ENCODE measurements around the gene KIF1A. TPM values are rescaled to one million over a fixed set of nuclear protein-coding genes. Genes with fewer than 3 reads are reported as not detected.

KIF1A gene
- total RNA-seq, 1 donor from 2014 or later = 48.9 TPM

DNA sequence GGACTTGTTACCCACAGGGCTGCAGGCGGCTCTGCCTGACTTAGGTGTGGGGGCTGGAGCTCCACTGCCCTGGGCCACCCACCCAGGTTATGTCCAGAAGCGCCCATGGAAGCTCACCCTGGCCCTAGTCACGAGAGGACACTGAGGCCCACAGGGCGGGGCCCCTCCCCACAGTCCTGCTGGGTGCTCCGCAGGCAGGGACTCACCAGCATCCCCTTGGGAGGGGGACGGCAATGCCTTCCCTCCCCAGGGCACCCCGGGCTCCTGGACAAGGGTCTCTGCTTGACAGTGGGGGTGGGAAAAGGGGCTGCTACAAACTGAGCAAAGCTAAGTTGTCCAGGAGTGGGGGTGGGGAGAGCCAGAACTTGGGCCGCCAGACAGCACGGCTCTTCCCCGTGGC lies 67.8 kb downstream of the KIF1A start:
- no peak for TF ChIP-seq CTCF (IDR thresholded peaks at IDR 0.05; ENCODE audit: unreplicated experiment)
- no peak overlapping the region for H3K27ac Mint-ChIP-seq
- H3K4me3 Mint-ChIP-seq = no peak overlapping the region
- peaks cover 3% of the 10 kb centered on the region for H3K4me1 Mint-ChIP-seq
- H3K27me3 Mint-ChIP-seq (ENCODE audit: low read depth) = no peaks in the 10 kb centered on the region
- DNase-seq (ENCODE audit: low spot score in 2 of 2, unreplicated experiment in 2 of 2) = no peak
- no peaks in the 10 kb centered on the region for H3K9me3 Mint-ChIP-seq
- H3K36me3 Mint-ChIP-seq = no peaks in the 10 kb centered on the region

- no peaks in the 10 kb centered on the region for H3K27me3 Mint-ChIP-seq (ENCODE audit: low read depth)
- H3K27ac Mint-ChIP-seq = no peak overlapping the region
- DNase-seq (ENCODE audit: low spot score in 2 of 2, unreplicated experiment in 2 of 2) = no peak
- H3K9me3 Mint-ChIP-seq = no peaks in the 10 kb centered on the region
- TF ChIP-seq CTCF (IDR thresholded peaks at IDR 0.05; ENCODE audit: unreplicated experiment) = no peak
- H3K4me1 Mint-ChIP-seq = peaks cover 3% of the 10 kb centered on the region
- H3K4me3 Mint-ChIP-seq = no peak overlapping the region
- H3K36me3 Mint-ChIP-seq = no peaks in the 10 kb centered on the region
Observed at GRCh38 chr2:240750409-240750808, 69.6 kb downstream of the KIF1A start.

DNA sequence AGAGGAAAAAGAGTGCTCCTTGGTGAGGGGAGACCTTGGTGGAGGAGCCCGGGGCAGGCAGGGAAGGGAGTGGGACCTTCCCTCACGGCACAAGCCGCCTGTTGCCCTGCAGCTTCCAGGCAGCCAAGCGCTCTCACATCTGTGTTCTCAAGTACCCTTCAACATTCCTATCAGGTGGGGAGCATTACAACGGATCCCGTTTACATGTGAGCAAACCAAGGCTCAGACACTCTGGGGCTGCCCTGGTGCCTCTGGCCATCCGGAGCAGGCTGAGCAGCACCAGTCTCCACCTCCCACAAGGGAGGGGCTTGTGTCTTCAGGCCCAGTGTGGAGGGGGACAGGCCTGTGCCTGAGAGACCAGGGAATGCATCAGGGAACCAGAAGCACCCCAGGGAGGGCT lies 70.5 kb downstream of the KIF1A start:
- Mint-ChIP-seq H3K27ac (no peak overlapping the region), H3K36me3 (no peaks in the 10 kb centered on the region), H3K9me3 (no peaks in the 10 kb centered on the region), H3K27me3 (ENCODE audit: low read depth) (no peaks in the 10 kb centered on the region), H3K4me3 (no peak overlapping the region), H3K4me1 (peaks cover 3% of the 10 kb centered on the region)
- no peak for DNase-seq (ENCODE audit: low spot score in 2 of 2, unreplicated experiment in 2 of 2)
- TF ChIP-seq CTCF (IDR thresholded peaks at IDR 0.05; ENCODE audit: unreplicated experiment) = no peak

DNA sequence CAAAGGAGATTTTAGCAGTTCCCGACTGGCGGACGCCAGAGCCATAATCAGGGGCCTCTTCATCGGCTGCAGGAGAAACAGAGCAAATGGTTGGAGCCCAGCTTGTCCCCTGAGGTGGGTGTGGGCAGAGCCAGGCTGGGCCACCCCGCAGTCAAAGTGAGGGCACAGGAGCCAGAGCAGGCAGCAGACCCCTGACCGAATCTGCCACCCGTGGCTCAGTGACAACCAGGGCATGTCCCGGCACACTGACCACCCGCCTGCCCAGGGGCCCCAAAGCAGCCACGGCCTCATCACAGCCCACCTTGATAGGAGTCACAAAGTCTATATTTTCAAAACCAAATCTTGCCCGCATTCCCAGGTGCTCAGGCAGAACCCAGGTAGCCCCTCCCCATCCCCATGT lies 72.8 kb downstream of the KIF1A start:
- Mint-ChIP-seq H3K27me3 (ENCODE audit: low read depth) (no peaks in the 10 kb centered on the region), H3K36me3 (no peaks in the 10 kb centered on the region), H3K4me3 (no peak overlapping the region), H3K27ac (no peak overlapping the region), H3K4me1 (peaks cover 3% of the 10 kb centered on the region), H3K9me3 (no peaks in the 10 kb centered on the region)
- TF ChIP-seq CTCF (IDR thresholded peaks at IDR 0.05; ENCODE audit: unreplicated experiment) = no peak
- DNase-seq (ENCODE audit: low spot score in 2 of 2, unreplicated experiment in 2 of 2) = no peak

GRCh38 chr2:240746671-240747070 lies 73.3 kb downstream of the KIF1A start:
- no peak for TF ChIP-seq CTCF (IDR thresholded peaks at IDR 0.05; ENCODE audit: unreplicated experiment)
- no peak for DNase-seq (ENCODE audit: low spot score in 2 of 2, unreplicated experiment in 2 of 2)
- Mint-ChIP-seq H3K36me3 (no peaks in the 10 kb centered on the region), H3K27ac (no peak overlapping the region), H3K9me3 (no peaks in the 10 kb centered on the region), H3K4me1 (peaks cover 3% of the 10 kb centered on the region), H3K4me3 (no peak overlapping the region), H3K27me3 (ENCODE audit: low read depth) (no peaks in the 10 kb centered on the region)

- TF ChIP-seq CTCF (IDR thresholded peaks at IDR 0.05; ENCODE audit: unreplicated experiment) = no peak
- no peak overlapping the region for H3K27ac Mint-ChIP-seq
- peaks cover 3% of the 10 kb centered on the region for H3K4me1 Mint-ChIP-seq
- H3K9me3 Mint-ChIP-seq = no peaks in the 10 kb centered on the region
- no peaks in the 10 kb centered on the region for H3K36me3 Mint-ChIP-seq
- no peaks in the 10 kb centered on the region for H3K27me3 Mint-ChIP-seq (ENCODE audit: low read depth)
- no peak for DNase-seq (ENCODE audit: low spot score in 2 of 2, unreplicated experiment in 2 of 2)
- no peak overlapping the region for H3K4me3 Mint-ChIP-seq
Observed at GRCh38 chr2:240745962-240746361, 74.1 kb downstream of the KIF1A start.

Data from mesothelial cell of epicardium (in vitro differentiated cells).